ENCODE data around the gene ZNF385B.

Gene ZNF385B

DNA sequence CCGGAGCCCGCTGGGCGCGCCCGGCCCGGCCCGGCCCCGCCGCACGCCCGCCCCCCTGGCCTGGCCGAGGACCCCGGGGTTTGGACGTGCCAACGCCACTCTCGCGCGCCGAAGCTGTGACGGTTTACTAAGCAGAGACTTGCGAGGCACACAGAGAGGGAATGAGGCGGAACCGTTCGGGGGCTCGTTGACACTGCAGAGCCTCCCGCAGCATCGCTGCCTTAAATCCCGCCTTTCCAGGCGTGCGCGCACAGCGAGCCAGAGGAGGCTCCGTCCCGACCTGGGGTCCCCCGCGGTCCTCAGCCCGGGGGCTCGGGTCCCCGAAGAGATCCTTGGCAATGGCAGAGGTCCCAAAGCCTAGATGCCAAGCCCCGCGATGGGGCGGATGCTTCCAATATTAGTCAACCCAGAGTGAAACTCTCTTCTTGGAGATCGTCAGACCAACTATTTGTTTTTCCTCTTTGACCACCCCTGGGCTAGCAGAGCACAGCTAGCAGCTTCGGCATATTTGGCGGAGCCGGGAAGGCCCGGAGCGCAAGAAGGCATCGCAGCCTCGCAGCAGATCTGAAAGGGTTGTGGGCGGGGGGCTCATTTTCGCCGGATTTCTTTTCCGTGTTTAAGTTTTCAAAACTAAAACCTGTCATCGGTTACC, at the start of gene ZNF385B:
Gene ZNF385B, minus strand, starts transcription at position 197 of the 652 bp plus-strand sequence.
- no peak for DNase-seq (ENCODE audit: extremely low read depth, low read depth)
- TF ChIP-seq, protein P1, sequence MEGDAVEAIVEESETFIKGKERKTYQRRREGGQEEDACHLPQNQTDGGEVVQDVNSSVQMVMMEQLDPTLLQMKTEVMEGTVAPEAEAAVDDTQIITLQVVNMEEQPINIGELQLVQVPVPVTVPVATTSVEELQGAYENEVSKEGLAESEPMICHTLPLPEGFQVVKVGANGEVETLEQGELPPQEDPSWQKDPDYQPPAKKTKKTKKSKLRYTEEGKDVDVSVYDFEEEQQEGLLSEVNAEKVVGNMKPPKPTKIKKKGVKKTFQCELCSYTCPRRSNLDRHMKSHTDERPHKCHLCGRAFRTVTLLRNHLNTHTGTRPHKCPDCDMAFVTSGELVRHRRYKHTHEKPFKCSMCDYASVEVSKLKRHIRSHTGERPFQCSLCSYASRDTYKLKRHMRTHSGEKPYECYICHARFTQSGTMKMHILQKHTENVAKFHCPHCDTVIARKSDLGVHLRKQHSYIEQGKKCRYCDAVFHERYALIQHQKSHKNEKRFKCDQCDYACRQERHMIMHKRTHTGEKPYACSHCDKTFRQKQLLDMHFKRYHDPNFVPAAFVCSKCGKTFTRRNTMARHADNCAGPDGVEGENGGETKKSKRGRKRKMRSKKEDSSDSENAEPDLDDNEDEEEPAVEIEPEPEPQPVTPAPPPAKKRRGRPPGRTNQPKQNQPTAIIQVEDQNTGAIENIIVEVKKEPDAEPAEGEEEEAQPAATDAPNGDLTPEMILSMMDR (IDR thresholded peaks at IDR 0.05; ENCODE audit: low read depth, low read length), result no peak

DNA sequence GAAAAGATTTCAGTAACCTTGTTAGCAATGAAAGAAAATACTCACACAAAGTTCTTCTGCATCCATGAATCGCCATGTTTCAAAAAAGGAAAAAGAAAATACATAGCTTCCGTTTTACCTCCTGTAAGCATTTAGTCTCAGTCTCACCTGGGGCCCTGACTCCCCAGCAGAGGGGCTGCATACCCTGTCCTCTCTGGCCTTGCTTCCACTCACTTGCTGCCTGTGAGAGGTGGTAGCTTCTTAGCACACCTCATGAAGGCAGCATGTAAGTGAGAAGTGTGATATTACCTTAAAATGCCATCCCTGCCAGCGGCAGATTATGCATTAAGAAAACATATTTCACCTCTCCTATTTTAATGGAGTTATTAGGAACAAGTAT, 49.3 kb upstream of the ZNF385B start:
- TF ChIP-seq, protein P1 (IDR thresholded peaks at IDR 0.05; ENCODE audit: low read depth, low read length), result no peak
- DNase-seq (ENCODE audit: extremely low read depth, low read depth), result no peak

DNA sequence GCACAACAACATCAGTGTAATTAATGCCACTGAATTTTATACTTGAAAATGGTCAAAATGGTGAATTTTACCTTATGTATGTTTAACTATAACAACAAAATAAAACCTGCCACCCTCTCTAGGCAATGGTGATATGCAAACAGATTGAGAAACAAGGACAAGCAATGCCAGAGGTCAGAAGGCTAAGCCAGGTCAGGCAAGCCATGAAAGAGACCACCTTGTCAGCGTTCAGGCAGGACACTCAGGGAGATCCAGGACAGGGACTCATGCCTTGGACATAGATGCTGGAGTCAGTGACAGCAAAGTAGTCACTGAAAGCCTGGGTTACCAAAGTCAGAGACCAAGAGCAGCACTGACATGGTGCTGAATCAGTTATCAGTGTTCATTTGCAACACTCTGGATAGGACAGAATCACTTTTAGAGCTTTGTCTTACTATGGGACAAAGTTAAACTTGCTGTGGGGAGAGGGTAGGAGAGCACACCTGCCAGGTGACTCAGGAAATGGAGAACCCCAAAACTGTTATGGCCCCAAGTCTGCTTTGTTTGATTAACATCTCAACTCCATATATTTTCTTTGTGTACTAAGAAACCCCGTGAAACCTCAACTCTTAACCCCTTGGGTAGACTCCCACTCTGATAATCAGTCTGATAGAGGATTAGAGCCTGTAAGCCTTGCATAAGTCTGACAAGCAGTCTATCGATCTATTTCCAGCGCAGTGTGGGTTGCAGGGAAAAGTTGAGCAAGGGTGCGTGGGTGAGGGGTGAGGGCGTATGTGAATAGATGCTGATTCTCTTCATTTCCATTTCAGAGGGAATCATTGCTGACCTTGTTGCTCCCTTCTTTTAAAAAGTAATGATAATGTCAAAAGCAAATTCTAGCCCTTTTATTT, 48.7 kb upstream of the ZNF385B start:
- DNase-seq (ENCODE audit: extremely low read depth, low read depth), result no peak
- TF ChIP-seq, protein P1 (IDR thresholded peaks at IDR 0.05; ENCODE audit: low read depth, low read length), result no peak

DNA sequence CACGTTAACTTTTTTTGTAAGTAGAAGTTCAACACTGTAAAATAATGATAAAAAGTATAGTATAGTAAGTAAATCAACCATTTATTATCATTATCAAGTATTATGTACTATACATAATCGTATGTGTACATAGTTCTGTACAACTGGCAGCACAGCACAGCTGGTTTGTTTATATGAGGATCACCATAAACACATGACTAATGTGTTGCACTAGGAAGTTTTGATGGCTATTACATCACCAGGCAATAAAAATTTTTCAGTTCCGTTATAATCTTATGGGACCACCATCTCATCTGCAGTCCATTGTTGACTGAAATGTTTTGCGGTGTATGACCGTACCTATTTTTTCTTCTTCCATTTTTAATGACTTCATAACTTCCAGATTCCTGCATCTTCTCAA, 39.2 kb upstream of the ZNF385B start:
- TF ChIP-seq, protein P1 (IDR thresholded peaks at IDR 0.05; ENCODE audit: low read depth, low read length), result no peak
- DNase-seq (ENCODE audit: extremely low read depth, low read depth), result no peak

DNA sequence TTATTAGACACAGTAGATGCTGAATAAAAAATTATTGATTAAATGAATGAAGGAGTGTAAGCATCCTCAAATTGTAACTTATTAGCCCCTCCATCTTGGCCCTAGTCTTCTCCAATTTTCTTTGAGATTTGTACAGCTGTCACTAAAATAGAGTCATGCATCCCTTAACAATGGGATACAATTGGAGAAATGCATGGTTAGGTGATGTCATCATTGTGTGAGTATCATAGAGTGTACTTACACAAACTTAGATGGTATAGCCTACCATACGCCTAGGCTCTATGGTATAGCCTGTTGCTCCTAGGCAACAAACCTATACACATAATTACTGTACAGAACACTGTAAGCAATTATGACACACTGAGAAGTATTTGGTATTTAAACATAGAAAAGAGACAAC, 38.3 kb upstream of the ZNF385B start:
- TF ChIP-seq, protein P1 (IDR thresholded peaks at IDR 0.05; ENCODE audit: low read depth, low read length), result no peak
- no peak for DNase-seq (ENCODE audit: extremely low read depth, low read depth)

DNA sequence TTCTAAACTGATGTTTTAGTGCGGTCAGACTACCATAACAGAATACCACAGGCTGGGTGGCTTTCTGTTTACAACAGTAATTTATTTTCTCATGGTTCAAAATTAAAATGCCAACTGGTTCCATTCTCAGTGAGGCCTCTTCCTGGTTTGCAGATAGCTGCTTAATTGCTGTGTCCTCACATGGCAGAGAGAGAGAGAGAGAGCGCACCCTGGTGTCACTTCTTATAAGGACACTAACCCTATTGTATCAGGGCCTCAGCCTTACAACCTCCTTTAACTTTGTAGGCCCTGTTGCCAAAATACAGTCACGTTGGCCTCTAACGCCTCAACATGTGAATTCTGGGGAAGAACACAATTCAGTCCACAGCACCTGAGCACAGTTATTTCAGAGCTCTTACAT, 37.5 kb upstream of the ZNF385B start:
- TF ChIP-seq, protein P1 (IDR thresholded peaks at IDR 0.05; ENCODE audit: low read depth, low read length), result peak; percentile 19
- no peak for DNase-seq (ENCODE audit: extremely low read depth, low read depth)

DNA sequence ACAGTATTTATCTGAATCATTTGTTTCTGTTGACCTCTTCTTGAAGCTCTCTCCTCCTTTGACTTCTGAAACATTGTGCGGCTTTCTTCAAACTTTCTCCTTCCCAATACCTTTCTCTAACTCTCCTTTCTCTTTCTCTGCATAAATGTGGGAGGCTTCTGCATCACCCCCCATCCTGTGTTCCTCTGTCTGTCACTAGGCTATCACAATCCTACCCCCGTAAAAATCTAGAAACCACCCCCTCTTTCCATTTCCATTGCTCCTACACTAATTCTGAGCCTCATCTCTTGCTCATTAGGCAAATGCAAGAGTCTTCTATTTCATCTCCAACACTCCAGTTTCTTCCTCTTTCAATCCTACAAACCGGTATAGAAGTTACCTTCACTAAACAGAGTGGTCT, 32.2 kb upstream of the ZNF385B start:
- no peak for DNase-seq (ENCODE audit: extremely low read depth, low read depth)

More for the DNA sequence above, 32.2 kb upstream of the ZNF385B start:
- TF ChIP-seq, protein P1 (IDR thresholded peaks at IDR 0.05; ENCODE audit: low read depth, low read length), result no peak
